NCI-H146 treated with DMSO at 0.1 percent for 48 hours (cell line): ENCODE results near the gene AMN.

Experiments
- DNase-seq: peaks from one replicate; lab custom pipeline; 2025; ENCODE audit not compliant: unreplicated experiment; lab: John Stamatoyannopoulos, UW

Gene AMN

DNA sequence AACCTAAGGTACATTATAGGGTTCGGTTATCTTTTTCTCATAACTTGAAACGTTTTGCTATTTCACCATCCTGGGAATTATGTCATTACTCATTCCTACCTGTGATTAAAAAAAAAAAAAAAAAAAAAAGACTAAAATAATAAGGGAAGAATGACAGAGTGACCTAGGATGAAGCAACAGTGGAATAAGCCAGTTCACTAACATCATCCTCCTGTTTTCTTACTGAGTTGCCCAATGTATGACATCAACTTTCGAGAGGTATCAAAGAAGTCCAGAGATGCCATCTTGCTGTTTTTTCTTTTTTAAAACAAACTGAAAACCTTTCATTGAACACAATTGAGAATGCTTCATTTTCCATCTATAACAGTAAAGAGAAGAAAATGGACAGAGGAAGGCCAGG is 42.8 kb downstream of the AMN start:
- DNase-seq, result no peak

DNA sequence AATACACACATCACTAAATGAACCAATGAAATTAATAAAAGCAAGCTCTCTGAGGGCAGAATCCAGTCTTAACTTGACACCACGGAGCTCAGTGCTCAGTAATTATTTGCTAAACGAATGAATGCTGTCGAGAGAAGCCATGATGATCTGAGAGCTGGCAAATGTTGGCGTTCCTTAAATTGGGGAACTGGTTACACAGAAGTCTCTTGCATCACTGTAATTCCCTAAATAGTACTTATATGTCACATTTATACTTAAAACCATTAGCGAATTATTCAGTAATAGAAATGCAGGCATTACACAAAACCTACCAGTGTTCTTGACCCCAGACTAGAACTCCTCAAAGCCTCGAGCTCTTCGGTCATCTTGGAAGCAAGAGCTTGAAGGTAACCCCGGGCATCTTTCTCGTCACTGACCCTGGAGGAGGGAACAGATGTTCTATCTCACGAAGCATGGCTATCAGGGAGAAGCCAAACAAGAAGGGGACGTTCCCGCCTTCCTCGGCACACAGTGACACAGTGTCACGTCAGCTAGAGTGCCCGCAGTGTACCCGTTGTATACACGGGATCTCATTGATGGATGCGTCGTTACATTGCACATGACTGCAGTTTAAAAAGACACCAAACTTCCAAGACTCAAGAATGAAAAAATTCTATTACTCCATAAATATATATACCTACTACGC is 43.6 kb downstream of the AMN start:
- DNase-seq, result no peak

DNA sequence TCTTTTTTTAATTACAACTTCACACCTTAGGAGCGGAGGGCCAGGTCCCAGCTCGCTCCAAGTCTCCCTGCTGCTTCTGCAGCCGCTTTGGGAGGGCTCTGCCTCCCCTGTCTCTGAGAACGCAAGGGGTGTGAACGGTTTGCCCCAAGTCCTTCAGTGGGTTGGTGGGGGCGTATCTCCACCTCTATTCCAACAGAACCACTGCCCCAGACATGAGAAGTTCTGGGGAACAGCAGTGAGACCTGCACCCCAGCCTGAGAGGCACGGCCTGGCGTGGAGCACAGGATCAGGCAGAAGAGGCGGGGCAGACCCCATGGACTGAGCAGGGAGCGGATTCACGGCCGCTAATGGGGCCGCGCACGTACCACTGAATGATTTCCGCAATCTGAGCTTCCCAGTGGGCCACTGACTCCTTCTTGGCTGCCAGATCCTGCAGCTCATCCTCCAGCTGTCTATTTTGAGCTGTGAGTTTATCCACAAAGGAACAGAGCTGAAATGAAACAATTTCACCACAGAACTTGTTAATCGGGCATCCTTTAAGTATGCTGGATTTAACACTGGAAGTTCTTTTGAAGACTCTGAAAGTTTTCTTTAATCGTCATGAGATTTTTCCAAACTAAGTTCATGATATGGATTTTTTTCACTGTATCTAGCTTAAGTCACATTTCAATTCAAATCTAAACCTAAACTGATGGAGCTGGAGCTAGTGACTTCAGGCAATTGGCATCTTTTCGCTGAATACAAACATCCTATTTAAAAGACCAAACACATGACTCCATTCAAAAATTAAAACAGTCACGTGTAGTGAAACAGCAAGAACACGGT is 44.4 kb downstream of the AMN start:
- DNase-seq, result no peak

DNA sequence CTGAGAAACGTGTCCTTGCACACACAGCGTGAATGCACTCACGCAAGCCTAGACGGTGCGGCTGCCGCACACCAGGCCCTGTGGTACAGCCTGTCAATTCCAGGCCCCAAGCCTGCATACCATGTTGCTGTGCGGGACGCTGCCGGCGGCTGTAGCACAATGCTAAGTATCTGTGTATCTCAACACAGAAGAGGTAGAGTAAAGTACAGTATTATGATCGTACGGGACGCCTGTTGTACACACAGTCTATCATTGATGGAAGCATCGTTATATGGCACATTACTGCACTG is 45.0 kb downstream of the AMN start:
- no peak for DNase-seq

DNA sequence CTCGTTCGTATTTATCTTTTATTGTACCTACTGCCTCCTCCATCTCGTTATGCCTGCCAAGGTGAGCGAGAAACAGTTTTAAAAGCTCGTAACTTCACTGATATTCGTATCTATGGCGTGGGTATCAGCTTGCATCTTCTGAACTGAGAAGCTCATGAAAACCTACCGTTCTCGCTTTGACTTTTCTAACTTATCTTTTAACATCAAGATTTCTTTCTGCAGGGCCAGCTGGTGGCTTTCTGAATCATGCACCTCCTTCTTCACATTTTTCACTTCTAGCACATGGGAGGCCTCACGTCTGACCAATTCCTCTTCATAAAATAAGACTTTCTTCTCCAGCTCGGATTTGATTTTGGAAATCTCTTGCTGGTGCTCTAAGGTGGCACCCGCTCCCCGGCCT is 45.8 kb downstream of the AMN start:
- DNase-seq, result no peak

DNA sequence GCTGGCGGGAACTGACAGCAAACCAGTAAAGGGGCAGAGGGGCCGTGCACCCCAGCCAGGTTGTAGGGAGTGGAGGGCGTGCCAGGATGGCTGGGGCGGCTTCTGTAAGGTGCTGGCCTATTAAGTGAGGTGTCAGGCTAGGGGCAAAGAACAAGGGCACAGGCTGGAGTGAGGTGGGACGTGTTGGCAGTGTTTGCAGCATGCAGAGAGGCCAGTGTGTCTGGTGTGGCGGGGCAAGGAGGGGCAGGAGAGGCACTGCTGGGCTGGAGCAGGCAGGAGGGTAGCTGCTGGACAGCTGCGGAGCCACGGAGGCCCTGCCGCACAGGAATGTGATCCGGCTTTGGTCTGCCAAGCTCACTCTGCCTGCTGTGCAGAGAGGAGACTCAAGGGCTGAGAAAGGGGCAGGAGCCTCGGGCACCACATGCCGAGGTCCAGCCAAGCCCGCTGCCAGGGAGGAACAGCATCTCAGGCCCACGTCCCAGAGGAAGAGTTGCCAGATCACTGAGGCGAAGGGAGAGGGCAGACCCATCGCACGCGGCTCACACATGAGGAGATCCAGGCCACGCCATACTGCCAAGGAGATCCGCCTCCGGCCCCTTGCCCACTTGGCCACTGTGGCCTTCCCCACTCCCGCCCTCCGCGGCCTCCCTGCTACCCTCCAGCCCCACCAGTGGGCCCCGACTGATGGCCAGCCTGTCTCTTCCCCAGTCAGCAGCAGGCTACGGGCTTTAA is 46.8 kb downstream of the AMN start:
- DNase-seq, result no peak

DNA sequence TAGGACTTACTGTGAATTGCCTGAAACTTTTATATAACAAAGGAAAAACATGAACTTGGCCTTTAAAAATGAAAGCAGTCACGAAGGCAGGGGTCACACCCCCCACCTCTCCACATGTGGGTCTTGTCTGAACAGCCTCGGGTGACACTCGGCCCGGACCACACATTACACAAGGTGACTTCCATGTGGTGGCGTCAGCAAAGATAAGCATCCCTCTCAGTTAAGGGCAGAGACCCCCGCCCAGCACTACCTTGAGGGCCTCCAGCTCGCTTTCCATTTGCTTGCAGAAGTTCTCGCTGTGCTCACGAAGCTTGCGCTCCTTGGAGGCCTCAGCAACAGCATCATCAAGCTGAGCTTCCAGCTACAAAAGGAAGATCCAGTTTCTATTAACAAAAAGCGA is 47.4 kb downstream of the AMN start:
- no peak for DNase-seq

DNA sequence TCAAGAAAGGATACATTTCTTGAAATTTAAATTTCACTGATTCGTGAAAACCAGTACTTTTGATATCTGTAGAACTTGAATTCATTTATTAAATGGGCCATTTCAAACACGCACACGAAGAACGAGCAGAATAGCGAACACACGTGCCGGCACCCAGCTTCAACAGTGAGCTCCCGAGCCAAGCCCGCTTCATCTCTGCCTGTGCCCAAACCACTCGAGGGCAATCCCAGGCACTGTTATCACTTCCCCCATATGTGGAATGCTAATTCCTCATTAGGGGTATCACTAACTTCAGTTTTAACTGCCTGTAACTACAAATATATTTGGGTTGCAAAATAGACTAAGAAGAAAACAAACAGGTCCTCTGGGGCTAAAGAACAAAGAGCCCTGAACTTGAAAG is 48.0 kb downstream of the AMN start:
- DNase-seq, result no peak

DNA sequence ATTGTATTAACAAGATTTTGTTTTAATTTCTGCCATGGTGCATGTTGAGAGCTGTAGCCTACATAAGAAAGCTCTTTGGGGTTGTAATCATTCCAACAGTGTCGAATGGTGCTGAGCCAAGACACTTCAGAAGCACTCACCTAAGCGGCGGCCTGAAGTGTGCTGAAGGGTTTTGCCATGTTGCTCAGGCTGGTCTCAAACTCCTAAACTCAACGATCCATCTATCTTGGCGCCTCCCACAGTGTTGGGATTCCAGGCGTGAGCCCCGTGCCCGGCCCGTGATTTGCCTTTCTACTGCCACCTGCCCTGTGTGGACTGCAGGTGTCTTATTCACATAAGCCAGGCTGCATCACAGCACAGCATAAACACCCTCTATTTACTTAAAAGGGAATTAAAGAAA is 48.9 kb downstream of the AMN start:
- no peak for DNase-seq

DNA sequence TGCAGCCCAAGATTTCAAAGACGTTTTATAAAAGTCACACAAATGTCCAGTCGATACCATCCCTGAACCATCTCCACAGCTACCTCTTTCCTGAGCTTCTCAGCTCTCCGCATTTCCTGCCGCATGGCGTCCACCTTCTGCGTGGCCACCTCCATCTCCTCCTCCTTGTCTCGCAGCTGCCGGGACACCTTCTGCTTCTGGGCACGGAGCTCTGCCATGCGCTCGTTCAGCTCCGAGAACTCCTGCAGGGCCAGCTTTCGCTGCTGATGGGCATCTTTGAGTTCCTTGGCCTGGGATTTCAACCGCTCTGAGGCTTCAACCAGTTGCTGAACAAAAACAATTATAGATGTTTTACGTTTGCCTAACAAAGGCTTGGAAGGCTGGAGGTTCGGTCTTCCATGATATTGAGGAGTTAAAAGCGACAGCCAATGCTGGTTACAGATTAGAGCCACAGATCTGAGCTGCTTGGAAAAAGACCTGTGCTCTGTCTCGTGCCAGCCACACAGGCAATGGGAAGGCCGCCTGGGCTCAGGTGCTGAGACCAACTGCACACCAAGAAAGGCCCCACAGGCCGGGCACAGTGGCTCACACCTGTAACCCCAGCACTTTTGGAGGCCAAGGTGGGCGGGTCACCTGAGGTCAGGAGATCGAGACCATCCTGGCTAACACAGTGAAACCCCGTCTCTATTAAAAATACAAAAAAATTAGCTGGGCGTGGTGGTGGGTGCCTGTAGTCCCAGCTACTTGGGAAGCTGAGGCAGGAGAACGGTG is 49.6 kb downstream of the AMN start:
- no peak for DNase-seq

DNA sequence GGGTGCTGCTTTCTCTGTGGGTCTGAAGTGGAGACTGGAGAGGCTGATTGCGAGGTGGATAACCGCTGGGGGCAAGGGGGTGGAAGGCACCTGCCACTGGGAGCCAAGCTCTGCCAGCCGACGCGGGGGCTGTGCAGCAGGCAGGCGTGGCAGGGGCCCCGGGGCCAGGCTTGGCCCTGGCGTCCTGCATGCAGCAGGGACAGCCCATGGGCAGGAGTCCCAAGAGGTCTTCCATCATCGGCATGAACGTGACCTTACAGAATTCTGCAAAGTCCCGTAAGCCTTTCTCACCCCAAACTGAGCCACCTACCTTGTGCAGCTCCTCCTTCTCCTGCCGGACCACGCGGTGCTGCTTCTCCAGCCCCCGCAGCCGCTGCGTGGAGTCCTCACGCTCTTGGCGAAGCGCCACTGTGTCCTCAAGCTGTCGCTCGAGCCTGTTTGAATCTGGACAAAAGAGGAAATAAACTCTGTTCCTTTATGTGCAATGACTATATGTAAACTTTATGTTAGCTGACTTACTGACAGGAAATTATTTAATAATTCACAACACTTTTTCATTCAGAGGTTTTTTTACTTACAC is 51.3 kb downstream of the AMN start:
- DNase-seq, result no peak

DNA sequence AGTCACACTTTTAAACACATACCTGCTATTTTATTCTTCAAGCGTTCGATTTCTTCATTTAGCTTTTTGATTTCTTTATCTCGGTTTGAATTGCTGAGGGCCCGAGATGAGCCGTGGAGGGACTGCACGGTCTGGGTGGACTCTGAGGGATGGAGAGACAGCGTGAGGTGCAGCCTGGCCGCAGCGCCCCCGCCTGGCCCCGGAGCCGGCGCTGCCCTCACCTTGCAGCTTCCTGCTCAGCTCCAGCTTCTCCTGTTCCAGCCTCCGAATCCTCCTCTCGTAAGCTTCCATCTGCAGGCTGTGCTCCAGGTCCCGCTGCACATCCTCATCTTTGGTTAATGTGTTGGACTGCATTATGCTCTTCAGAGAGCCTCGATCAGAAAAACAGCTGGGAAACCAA is 53.2 kb downstream of the AMN start:
- no peak for DNase-seq

DNA sequence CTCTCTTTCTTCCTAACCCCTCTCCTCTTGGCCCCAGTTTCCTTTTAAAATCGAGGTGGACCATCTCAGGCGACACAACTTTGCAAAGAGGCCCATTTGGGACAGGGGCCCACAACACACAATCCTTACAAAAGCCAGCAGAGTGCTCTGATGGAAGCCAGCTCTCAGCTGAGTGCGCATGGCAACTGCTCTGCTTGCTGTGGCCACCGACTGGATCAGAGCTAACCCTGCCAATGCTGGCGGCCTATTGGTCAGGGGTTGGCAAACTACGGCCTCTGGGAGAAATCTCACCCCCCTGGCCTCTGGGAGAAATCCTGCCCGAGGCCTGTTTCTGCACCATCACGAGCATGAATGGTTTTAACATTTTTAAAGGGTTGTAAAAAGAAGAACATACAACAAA is 55.0 kb downstream of the AMN start:
- DNase-seq, result no peak

DNA sequence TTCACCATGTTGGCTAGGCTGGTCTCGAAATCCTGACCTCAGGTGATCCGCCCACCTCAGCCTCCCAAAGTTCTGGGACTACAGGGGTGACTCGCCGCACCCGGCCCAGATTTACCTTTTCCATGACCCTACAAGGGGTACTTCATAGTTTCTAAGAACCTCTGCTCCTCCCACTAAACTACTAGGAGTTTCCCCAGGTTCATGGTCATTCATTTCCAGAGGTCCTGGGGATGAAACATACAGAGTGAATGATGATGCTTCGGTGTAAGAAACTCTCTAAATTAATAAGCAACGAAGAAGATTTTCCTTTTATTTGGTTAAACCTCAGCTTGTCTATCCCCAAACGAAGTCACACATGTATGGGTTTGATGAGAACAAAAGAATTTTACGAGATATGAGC is 56.9 kb downstream of the AMN start:
- DNase-seq, result no peak

DNA sequence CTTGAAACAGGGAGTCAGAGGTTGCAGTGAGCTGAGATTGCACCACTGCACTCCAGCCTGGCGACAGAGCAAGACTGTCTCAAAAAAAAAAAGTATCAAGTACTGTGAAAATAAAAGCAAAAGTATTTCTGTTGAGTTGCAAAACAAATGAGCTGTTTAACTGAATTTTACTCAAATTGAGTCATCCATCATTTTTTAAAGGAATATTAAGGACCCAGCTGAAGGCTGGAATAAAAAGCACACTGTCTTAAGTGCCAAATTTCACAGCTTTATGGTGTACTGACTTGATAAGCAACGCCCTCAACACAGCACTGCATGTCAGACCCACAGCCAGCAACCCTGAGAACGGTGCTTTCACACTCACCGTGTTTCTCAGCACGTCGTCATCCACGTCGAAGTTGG is 57.9 kb downstream of the AMN start:
- DNase-seq, result no peak
